ENCODE data around the gene SLC2A3.
"Not testable (repeated sequence)": the region's sequence is repeated elsewhere in the genome, so short reads cannot be mapped to it uniquely, and the experiment has no call there.

Gene SLC2A3

GRCh38 chr12:7915661-7916403, 20.2 kb downstream of the SLC2A3 start:
- no peak for DNase-seq

DNA sequence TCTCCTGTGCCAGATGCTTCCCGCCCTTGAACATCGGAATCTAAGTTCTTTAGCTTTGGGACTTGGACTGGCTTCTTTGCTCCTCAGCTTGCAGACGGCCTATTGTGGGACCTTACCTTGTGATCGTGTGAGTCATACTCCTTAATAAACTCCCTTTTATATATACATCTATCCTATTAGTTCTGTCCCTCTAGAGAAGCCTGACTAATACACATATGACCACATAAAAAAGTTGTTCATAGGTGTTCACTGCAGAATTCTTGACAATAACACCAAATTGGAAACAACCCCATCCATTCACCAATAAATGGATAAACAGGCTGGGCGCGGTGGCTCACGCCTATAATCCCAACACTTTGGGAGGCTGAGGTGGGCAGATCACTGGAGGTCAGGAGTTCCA, 25.9 kb downstream of the SLC2A3 start:
- DNase-seq: not testable (repeated sequence)

DNA sequence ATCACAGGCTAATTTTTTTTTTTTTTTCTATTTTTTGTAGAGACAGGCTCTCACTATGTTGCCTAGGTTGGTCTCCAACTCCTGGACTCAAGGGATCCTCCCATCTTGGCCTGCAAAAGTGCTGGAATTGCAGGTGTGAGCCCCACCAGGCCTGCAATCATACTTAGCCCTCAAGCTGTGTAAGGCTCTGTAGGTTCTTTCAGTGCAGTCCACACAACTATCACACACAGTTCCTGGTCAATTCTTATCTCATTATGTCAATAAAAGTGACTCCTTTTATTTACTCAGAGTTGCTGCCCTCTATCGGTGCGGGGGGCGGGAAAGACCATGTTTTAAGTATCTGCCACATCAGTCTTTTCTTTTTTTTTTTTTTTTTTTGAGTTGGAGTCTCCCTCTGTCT, 29.0 kb downstream of the SLC2A3 start:
- DNase-seq: no peak

DNA sequence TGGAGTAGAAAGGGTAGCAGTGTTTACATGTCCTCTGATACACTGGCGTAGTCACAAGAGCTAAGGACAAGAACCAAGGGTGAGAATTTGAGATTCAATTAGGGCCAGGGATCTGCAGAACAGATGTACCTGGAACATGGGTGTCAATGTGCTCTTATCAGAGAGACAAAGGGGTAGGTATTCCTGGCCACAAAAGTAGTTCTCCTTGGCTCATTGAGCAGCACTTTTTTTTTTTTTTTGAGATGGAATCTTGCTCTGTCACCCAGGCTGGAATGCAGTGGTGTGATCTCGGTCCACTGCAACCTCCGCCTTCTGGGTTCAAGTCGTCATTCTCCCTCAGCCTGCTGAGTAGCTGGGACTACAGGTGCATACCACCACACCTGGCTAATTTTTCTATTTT, 29.7 kb downstream of the SLC2A3 start:
- DNase-seq: not testable (repeated sequence)

DNA sequence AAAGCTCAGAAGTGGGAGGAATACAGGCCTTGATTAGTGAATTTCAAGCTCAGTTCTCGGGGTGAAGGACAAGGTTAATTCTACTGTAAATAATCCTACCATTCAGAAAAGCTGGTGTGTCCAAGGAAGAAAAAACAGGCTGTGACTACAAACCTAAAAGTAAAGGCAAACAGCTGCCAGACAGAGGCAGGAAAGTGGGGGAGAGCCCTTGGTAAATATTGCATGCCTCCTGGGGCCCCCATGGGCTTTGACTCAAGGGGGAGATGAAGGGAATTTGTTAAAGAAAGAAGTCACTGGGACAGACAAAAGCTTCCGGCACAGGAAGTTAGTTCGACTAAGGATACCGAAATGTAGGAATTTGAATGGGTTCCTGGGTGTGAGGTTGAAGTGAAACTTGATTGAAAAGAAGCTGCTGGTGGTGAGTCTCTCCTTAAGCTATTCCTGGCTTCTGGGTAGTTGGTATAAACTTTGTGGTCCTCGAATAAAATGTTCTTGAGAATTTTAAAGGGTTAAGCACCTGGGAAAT, 30.3 kb downstream of the SLC2A3 start:
- DNase-seq: not testable (repeated sequence)

DNA sequence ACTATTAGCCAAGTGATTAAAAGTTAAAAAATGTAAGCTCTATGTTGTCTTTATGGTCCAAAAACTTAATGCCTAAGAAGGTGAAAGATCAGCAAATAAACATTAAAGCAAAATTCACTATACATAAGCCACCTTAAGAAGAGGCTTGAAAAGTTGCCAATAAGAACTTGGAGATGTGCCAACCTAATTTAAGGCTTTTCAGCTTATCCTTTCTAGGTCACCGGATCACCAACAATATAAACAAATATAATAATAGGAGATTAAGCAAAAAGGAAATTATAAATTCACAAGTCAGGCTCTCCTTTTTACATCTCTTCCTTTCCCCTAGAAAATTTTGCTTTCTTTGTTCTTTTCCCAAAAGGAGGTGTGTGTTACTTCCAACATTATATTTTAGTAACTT, 30.9 kb downstream of the SLC2A3 start:
- no peak for DNase-seq

DNA sequence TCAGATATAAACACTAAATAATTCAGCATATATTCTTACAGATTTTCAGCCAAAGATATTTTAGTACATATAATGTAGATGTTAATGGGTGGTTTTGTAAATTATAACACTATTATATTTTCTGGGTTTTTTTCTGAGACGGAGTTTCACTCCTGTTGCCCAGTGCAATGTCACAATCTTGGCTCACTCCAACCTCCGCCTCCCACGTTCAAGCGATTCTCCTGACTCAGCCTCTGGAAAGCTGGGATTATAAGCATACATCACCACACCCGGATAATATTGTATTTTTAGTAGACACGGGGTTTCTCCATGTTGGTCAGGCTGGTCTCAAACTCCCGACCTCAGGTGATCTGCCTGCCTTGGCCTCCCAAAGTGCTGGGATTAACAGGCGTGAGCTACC, 33.6 kb downstream of the SLC2A3 start:
- not testable (repeated sequence) for DNase-seq

DNA sequence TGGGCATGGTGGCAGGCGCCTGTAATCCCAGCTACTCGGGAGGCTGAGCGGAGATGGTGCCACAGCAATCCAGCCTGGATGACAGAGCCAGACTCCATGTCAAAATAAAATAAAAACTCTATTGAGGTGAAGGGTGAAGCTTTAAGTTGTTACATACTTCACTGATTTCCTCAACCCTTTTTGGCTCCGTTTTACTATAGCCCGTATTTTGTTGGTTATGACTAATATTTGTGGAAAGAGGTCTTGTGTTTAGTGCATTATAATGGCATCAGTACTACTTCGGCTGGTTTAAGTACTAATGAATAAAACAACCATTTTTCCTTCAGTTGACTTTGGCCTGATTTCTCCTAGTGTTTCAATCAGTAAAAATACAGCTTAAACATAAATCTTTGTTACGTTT, 36.2 kb downstream of the SLC2A3 start:
- DNase-seq: no peak

DNA sequence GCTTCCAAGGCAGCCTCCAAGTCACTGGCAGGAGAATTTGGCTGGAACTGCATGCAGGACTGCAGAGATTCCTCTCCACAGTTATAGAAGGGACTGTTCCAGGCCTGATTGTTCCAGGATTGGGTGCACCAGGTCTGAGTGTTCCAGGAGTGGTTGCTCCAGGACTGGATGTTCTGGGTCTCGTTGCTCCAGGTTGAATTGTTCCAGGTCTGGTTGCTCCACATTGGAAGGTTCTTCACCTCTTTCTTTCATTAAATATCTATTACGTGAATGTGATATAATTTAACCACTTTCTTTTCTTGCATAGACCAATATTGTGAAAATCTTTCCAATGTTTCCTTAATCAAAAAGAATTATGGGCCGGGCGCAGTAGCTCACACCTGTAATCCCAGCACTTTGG, 39.3 kb downstream of the SLC2A3 start:
- not testable (repeated sequence) for DNase-seq

- DNase-seq: no peak
These were observed 43.6 kb downstream of the SLC2A3 start for GRCh38 chr12:7892186-7892980.

GRCh38 chr12:7884689-7885088, 51.3 kb downstream of the SLC2A3 start:
- DNase-seq: no peak

DNA sequence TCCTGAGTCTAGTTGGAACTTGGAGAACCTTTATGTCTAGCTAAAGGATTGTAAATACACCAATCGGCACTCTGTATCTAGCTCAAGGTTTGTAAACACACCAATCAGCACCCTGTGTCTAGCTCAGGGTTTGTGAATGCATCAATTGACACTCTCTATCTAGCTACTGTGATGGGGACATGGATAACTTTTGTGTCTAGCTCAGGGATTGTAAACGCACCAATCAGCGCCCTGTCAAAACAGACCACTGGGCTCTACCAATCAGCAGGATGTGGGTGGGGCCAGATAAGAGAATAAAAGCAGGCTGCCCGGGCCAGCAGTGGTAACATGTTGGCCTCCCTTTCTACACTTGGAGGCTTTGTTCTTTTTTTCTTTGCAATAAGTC, 54.3 kb downstream of the SLC2A3 start:
- DNase-seq: not testable (repeated sequence)

GRCh38 chr12:7880952-7881735, 54.8 kb downstream of the SLC2A3 start:
- DNase-seq: not testable (repeated sequence)

DNA sequence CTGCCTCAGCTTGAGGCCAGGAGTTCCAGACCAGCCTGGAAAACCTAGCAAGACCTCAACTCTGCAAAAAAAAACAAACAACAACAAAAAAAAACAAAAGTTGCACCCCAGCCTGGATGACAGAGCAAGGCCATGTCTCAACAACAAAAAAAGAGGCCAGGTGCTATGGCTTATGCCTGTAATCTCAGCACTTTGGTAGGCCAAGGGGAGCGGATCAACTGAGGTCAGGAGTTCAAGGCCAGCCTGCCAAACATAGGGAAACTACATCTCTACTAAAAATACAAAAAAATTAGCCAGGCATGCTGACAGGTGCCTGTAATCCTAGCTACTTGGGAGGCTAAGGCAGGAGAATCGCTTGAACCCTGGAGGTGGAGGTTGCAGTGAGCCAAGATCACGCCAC, 56.7 kb downstream of the SLC2A3 start:
- DNase-seq: no peak

DNA sequence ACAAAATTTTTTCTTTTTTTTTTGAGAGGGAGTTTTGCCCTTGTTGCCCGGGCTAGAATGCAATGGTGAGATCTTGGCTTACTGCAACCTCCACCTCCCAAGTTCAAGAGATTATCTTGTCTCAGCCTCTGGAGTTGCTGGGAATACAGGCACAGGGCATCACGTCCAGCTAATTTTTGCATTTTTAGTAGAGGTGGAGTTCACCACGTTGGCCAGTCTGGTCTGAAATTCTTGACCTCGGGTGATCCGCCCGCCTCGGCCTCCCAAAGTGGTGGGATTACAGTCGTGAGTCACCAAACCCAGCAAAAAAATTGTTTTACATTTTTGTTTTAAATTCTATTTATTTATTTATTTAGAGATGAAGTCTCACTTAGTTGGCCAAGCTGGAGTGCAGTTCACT, 58.6 kb downstream of the SLC2A3 start:
- no peak for DNase-seq

DNA sequence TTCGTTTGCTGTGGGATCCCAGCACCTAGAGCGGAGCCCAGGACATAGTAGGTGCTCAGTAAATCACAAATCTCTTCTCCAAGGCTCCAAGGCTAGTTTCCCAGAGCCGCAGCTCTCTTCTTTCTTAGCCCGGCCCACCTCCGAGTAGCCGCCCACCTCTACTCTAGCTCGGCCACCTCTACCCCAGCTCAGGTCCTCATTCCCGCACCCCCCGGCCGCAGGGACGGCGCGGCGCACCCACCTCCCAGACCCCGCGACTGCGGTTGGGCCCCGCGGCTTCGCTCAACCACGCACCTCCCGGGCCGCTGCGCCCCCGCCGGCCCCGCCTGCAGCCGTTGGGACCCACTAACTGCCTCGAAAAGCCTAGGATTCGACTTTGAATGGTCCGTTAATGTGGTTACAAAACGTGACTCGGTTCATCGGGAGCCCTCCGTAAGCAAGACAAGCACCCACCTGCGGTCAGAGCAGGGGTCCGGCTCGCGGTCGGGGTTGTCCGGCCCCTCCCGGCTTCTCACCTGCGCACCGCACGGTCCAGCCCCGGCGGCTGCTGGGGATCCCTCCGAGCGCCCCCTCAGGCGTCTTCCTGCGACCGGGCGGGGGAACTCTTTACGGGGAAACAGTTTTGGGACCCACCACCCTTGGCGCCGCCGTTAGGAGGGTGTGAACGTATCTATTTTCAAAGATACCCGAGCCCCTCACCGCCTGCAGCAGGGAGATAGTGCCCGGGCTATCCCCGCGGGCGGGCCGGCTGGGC, 63.2 kb downstream of the SLC2A3 start, which contains the start of gene SLC2A14:
TSS of gene SLC2A14 (minus strand) at position 350 of the 754 bp plus-strand sequence. CDS start 3,035 bp downstream, outside the sequence.
- DNase-seq: no peak

DNA sequence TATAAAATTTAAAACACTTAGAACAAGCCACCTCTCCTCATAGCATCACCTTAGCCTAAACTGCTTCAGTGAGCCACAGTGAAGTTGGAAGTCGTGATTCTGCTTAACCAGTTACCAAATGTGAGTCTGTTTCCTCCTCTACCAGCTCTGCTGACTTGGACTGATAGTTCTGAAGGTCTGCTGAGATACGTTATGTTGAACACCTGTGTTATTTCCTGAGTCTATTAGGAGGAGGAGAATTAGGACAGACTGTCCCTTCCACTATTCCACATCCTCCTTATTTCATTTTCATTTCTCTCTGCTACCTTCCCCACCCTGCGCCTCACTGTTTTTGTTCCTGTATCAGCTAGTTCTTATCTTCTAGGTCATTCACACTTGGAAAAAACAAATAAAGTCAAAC, 65.7 kb downstream of the SLC2A3 start:
- DNase-seq: no peak

Data from effector CD4-positive, alpha-beta T cell (primary cell).